SU-DHL-6 (cell line): Measurements from ENCODE around the gene UTP11.
A peak's percentile ranks its signal among the peaks of the same experiment; 100 is the strongest.

Experiments
- H2AFZ ChIP-seq: fragments of 200-600 bp; sonication (generic); 2 replicates; pipeline ENCODE4 v1.6.1; 2014; ENCODE audit warnings: low read depth, mild to moderate bottlenecking, moderate library complexity, mixed read lengths, antibody characterized with exemption, low read length; ENCODE audit not compliant: severe bottlenecking
- H3F3A ChIP-seq: fragments of 200-600 bp; shearing (Covaris generic); 2 replicates; pipeline ENCODE4 v1.6.0; 2016; ENCODE audit warnings: antibody characterized with exemption, mild to moderate bottlenecking; ENCODE audit not compliant: insufficient read depth
- H3K27ac ChIP-seq: fragments of 200-600 bp; sonication (generic); 2 replicates; pipeline ENCODE4 v1.5.1; 2016; ENCODE audit warnings: low read depth, mild to moderate bottlenecking, low read length, moderate library complexity, mixed read lengths
- H3K27me3 ChIP-seq: fragments of 200-600 bp; sonication (generic), shearing (Covaris generic); 2 replicates; pipeline ENCODE4 v1.6.0; 2014; ENCODE audit warnings: mild to moderate bottlenecking, low read length
- H3K36me3 ChIP-seq: fragments of 200-600 bp; sonication (generic); 2 replicates; pipeline ENCODE4 v1.6.1; 2014; ENCODE audit warnings: mild to moderate bottlenecking, low read length, mixed read lengths
- H3K4me2 ChIP-seq: fragments of 300-600, 200-600 bp; shearing (Covaris generic), sonication (generic); 2 replicates; pipeline ENCODE4 v1.6.0; 2014; ENCODE audit warnings: low read length, low read depth, mild to moderate bottlenecking; ENCODE audit not compliant: poor library complexity, severe bottlenecking
- H3K4me3 ChIP-seq: fragments of 200-600 bp; sonication (generic); 2 replicates; pipeline ENCODE4 v1.5.1; 2014; ENCODE audit warnings: antibody characterized with exemption, low read length, mild to moderate bottlenecking, mixed read lengths; ENCODE audit not compliant: insufficient read depth, poor library complexity, severe bottlenecking
- H3K79me2 ChIP-seq: fragments of 200-600 bp; sonication (generic); 2 replicates; pipeline ENCODE4 v1.6.1; 2014; ENCODE audit warnings: mild to moderate bottlenecking, low read length, moderate library complexity; ENCODE audit not compliant: insufficient read depth
- H3K9ac ChIP-seq: fragments of 200-600 bp; sonication (generic); 2 replicates; pipeline ENCODE4 v1.7.0; 2014; ENCODE audit warnings: mild to moderate bottlenecking, low read length
- H3K9me2 ChIP-seq: fragments of 200-600 bp; sonication (generic); replicated peaks from 2 replicates; pipeline ENCODE4 v1.6.1; 2014; ENCODE audit warnings: low read length; ENCODE audit not compliant: insufficient read depth
- H3K9me3 ChIP-seq: fragments of 200-600 bp; sonication (generic); 2 replicates; pipeline ENCODE4 v1.6.1; 2014; ENCODE audit warnings: low read length, mixed read lengths; ENCODE audit not compliant: insufficient read depth
- H4K20me1 ChIP-seq: fragments of 200-600 bp; sonication (generic); 2 replicates; pipeline ENCODE4 v1.6.1; 2014; ENCODE audit warnings: low read depth, mild to moderate bottlenecking, antibody characterized with exemption, low read length, moderate library complexity, mixed read lengths
- EZH2phosphoT487 ChIP-seq: fragments of 200-600 bp; sonication (generic), shearing (Covaris generic); conservative IDR thresholded peaks from 2 replicates; pipeline ENCODE4 v1.6.1; 2018; ENCODE audit warnings: mild to moderate bottlenecking, antibody characterized with exemption, low read length, moderate library complexity, mixed read lengths
- TF ChIP-seq, protein P1 (sequence below): fragments of 200-600 bp; sonication (generic); IDR thresholded peaks from one replicate; pipeline ENCODE4 v1.5.1; 2017; ENCODE audit warnings: antibody characterized with exemption, mild to moderate bottlenecking, low read length, moderate library complexity; ENCODE audit not compliant: insufficient read depth, poor library complexity, severe bottlenecking

The UTP11 gene

DNA sequence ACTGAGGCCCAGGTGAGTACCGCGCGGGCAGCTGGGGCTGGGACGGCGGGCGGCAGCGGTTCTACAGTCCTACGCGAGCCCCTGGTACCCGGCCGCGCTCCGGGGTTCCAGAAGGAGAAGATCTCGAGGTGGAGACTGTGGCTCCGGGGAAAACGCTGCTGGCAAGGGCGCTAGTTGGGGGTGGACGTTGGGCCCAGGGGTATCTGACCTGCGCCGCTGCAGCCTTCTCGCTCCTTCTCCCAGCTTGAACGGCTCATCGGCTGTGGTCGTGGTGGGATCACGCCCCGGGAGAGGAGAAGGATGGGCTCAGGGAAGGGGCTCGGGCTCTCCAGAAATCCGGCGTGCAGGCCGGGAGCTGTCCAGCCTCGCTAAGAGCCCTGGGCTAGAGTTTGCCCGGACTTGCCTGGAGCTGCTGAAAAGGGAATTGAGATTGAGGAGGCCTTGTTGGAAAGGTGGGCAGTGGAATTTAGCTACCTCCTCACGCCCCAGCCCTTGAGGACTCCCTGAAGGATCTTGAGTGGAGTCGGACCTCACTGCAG lies 35.1 kb downstream of the UTP11 start:
- H3K9me3 ChIP-seq = no peaks in the 10 kb centered on the region
- H3F3A ChIP-seq = no peaks in the 10 kb centered on the region
- H3K79me2 ChIP-seq = no peaks in the 10 kb centered on the region
- no peaks in the 10 kb centered on the region for H3K9me2 ChIP-seq
- no peaks in the 10 kb centered on the region for H4K20me1 ChIP-seq
- H3K27ac ChIP-seq = no peak overlapping the region
- H3K4me2 ChIP-seq = peak overlapping the region; percentile 52
- H3K27me3 ChIP-seq = no peaks in the 10 kb centered on the region
- TF ChIP-seq, protein P1, sequence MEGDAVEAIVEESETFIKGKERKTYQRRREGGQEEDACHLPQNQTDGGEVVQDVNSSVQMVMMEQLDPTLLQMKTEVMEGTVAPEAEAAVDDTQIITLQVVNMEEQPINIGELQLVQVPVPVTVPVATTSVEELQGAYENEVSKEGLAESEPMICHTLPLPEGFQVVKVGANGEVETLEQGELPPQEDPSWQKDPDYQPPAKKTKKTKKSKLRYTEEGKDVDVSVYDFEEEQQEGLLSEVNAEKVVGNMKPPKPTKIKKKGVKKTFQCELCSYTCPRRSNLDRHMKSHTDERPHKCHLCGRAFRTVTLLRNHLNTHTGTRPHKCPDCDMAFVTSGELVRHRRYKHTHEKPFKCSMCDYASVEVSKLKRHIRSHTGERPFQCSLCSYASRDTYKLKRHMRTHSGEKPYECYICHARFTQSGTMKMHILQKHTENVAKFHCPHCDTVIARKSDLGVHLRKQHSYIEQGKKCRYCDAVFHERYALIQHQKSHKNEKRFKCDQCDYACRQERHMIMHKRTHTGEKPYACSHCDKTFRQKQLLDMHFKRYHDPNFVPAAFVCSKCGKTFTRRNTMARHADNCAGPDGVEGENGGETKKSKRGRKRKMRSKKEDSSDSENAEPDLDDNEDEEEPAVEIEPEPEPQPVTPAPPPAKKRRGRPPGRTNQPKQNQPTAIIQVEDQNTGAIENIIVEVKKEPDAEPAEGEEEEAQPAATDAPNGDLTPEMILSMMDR = no peak
- no peak for TF ChIP-seq EZH2phosphoT487
- 0 out of 2 replicates have a peak overlapping the region, but pooled peaks have one; percentile 33 for H3K9ac ChIP-seq
- H2AFZ ChIP-seq = no peak overlapping the region
- H3K4me3 ChIP-seq = no peak overlapping the region
- no peaks in the 10 kb centered on the region for H3K36me3 ChIP-seq

GRCh38 chr1:38050397-38051078 lies 38.0 kb downstream of the UTP11 start:
- TF ChIP-seq EZH2phosphoT487 = no peak
- TF ChIP-seq, protein P1 = no peak
- Histone ChIP-seq H3K9ac (no peak overlapping the region), H3F3A (no peaks in the 10 kb centered on the region), H3K27ac (no peak overlapping the region), H3K4me3 (no peak overlapping the region), H3K79me2 (no peaks in the 10 kb centered on the region), H4K20me1 (no peaks in the 10 kb centered on the region), H3K9me2 (no peaks in the 10 kb centered on the region), H3K4me2 (no peak overlapping the region), H3K27me3 (no peaks in the 10 kb centered on the region), H3K9me3 (no peaks in the 10 kb centered on the region), H2AFZ (no peak overlapping the region), H3K36me3 (no peaks in the 10 kb centered on the region)

GRCh38 chr1:38051079-38051543 lies 38.6 kb downstream of the UTP11 start:
- no peak overlapping the region for H3K4me2 ChIP-seq
- H3K9ac ChIP-seq = no peak overlapping the region
- no peaks in the 10 kb centered on the region for H3K9me2 ChIP-seq
- no peaks in the 10 kb centered on the region for H3K9me3 ChIP-seq
- TF ChIP-seq, protein P1 = no peak
- no peak for TF ChIP-seq EZH2phosphoT487
- no peaks in the 10 kb centered on the region for H4K20me1 ChIP-seq
- no peaks in the 10 kb centered on the region for H3K36me3 ChIP-seq
- no peak overlapping the region for H3K4me3 ChIP-seq
- H3K27me3 ChIP-seq = no peaks in the 10 kb centered on the region
- H3K79me2 ChIP-seq = no peaks in the 10 kb centered on the region
- H3K27ac ChIP-seq = 0 out of 2 replicates have a peak overlapping the region, but pooled peaks have one; percentile 73
- no peaks in the 10 kb centered on the region for H3F3A ChIP-seq
- no peak overlapping the region for H2AFZ ChIP-seq
